ENCODE results near the gene D2HGDH.

DNA sequence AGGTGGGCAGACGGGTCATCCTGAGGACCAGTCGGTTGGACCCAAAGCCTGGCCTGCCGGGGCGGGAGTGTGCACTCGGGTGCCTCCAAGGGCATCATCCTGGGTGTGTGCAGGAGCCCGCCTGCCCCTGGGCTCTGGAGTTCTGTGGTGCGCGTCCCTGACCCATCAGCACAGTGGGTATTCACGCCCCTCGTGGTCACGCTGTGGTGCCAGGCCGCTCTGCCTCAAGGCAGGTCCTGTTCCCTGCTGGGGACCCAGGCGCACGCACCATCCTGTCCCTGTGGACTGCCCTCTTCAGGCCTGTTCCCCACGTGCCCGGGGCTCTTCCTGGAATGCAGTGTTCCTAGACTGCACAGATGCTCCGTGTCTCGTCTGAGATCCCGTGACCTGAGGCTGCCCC is 14.3 kb upstream of the D2HGDH start:
- TF ChIP-seq, protein P1, sequence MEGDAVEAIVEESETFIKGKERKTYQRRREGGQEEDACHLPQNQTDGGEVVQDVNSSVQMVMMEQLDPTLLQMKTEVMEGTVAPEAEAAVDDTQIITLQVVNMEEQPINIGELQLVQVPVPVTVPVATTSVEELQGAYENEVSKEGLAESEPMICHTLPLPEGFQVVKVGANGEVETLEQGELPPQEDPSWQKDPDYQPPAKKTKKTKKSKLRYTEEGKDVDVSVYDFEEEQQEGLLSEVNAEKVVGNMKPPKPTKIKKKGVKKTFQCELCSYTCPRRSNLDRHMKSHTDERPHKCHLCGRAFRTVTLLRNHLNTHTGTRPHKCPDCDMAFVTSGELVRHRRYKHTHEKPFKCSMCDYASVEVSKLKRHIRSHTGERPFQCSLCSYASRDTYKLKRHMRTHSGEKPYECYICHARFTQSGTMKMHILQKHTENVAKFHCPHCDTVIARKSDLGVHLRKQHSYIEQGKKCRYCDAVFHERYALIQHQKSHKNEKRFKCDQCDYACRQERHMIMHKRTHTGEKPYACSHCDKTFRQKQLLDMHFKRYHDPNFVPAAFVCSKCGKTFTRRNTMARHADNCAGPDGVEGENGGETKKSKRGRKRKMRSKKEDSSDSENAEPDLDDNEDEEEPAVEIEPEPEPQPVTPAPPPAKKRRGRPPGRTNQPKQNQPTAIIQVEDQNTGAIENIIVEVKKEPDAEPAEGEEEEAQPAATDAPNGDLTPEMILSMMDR (conservative IDR thresholded peaks at IDR 0.05) = no peak
- no peak for TF ChIP-seq EZH2 (IDR thresholded peaks at IDR 0.05; ENCODE audit: low read depth)
